GM23338 (cell line): Measurements from ENCODE around the gene SPIRE1. TPM values are rescaled to one million over a fixed set of nuclear protein-coding genes. Genes with fewer than 3 reads are reported as not detected.

Source experiments
- ATAC-seq: fragments of 200-7000 bp; cut with Tn5 transposase; 3 replicates; pipeline ENCODE4 v1.9.1; 2020
- DNase-seq: peaks from one replicate; pipeline ENCODE4 v3.0.0-alpha.2; 2015; ENCODE audit warnings: low spot score
- H2AFZ ChIP-seq: fragments of 200-600 bp; sonication (generic); 2 replicates; pipeline ENCODE4 v1.8.0; 2016; ENCODE audit warnings: antibody characterized with exemption, mild to moderate bottlenecking, moderate library complexity
- H3F3A ChIP-seq: fragments of 200-600 bp; sonication (generic); replicated peaks from 2 replicates; pipeline ENCODE4 v1.8.0; 2017; ENCODE audit warnings: antibody characterized with exemption, mixed run types, low read depth
- H3K27ac ChIP-seq: fragments of 200-600 bp; sonication (generic); 2 replicates; pipeline ENCODE4 v1.6.1; 2016; ENCODE audit warnings: low read depth
- H3K27me3 ChIP-seq: fragments of 200-600 bp; sonication (generic); 2 replicates; pipeline ENCODE4 v1.8.0; 2016; ENCODE audit warnings: mild to moderate bottlenecking, mixed run types, moderate library complexity; ENCODE audit not compliant: insufficient read depth
- H3K36me3 ChIP-seq: fragments of 200-600 bp; sonication (generic); 2 replicates; pipeline ENCODE4 v1.8.0; 2016; ENCODE audit warnings: mild to moderate bottlenecking; ENCODE audit not compliant: insufficient read depth
- H3K4me1 ChIP-seq: fragments of 200-600 bp; sonication (generic); 2 replicates; pipeline ENCODE4 v1.8.0; 2016; ENCODE audit warnings: mild to moderate bottlenecking, moderate library complexity; ENCODE audit not compliant: insufficient read depth
- H3K4me2 ChIP-seq: fragments of 200-600 bp; sonication (generic); 2 replicates; pipeline ENCODE4 v1.7.1; 2017; ENCODE audit warnings: mixed run types
- H3K4me3 ChIP-seq: fragments of 200-600 bp; sonication (generic); 2 replicates; pipeline ENCODE4 v1.6.1; 2016; ENCODE audit warnings: mixed run types
- H3K79me2 ChIP-seq: fragments of 200-600 bp; sonication (generic); replicated peaks from 2 replicates; pipeline ENCODE4 v1.8.0; 2017; ENCODE audit warnings: mild to moderate bottlenecking; ENCODE audit not compliant: insufficient read depth
- H3K9me2 ChIP-seq: fragments of 200-600 bp; sonication (generic); 2 replicates; pipeline ENCODE4 v1.8.0; 2017; ENCODE audit not compliant: insufficient read depth
- H4K20me1 ChIP-seq: fragments of 200-600 bp; sonication (generic); replicated peaks from 2 replicates; pipeline ENCODE4 v1.8.0; 2017; ENCODE audit warnings: mild to moderate bottlenecking; ENCODE audit not compliant: insufficient read depth
- H3K27ac Mint-ChIP-seq: 2 replicates; pipeline ENCODE4 v1.8.0; 2020; ENCODE audit warnings: inconsistent platforms, mild to moderate bottlenecking, moderate library complexity, mixed read lengths
- H3K27me3 Mint-ChIP-seq: 3 replicates; pipeline ENCODE4 v1.8.0; 2022; ENCODE audit warnings: low read depth, mild to moderate bottlenecking, moderate library complexity, mixed read lengths, inconsistent platforms; ENCODE audit not compliant: insufficient read depth, poor library complexity
- H3K36me3 Mint-ChIP-seq: 3 replicates; pipeline ENCODE4 v1.8.0; 2021; ENCODE audit warnings: low read depth, mild to moderate bottlenecking, inconsistent platforms, moderate library complexity, mixed read lengths
- H3K4me1 Mint-ChIP-seq: 3 replicates; pipeline ENCODE4 v1.8.0; 2020; ENCODE audit warnings: mild to moderate bottlenecking, inconsistent platforms, mixed read lengths
- H3K4me3 Mint-ChIP-seq: 3 replicates; pipeline ENCODE4 v1.8.0; 2021; ENCODE audit warnings: moderate library complexity, mild to moderate bottlenecking, inconsistent platforms, mixed read lengths
- H3K9me3 Mint-ChIP-seq: 3 replicates; pipeline ENCODE4 v1.8.0; 2020; ENCODE audit warnings: moderate library complexity, mild to moderate bottlenecking, inconsistent platforms, mixed read lengths
- EZH2 ChIP-seq: fragments of 200-600 bp; sonication (generic); IDR thresholded peaks from one replicate; pipeline ENCODE4 v1.8.0; 2017; ENCODE audit warnings: antibody characterized with exemption, mild to moderate bottlenecking, low read depth; ENCODE audit not compliant: unreplicated experiment
- JUNB ChIP-seq: IDR thresholded peaks from one replicate; pipeline ENCODE4 v1.6.1; 2016; ENCODE audit warnings: antibody characterized with exemption; ENCODE audit not compliant: unreplicated experiment
- POLR2AphosphoS5 ChIP-seq: IDR thresholded peaks from 2 replicates; pipeline ENCODE4 v1.6.1; 2016; ENCODE audit warnings: antibody characterized with exemption, low read depth
- STAT1 ChIP-seq: IDR thresholded peaks from one replicate; pipeline ENCODE4 v1.6.1; 2016; ENCODE audit warnings: antibody characterized with exemption; ENCODE audit not compliant: unreplicated experiment
- ZNF114 ChIP-seq: fragments of 250-450 bp; sonication (Bioruptor Pico); IDR thresholded peaks from 2 replicates; pipeline ENCODE4 v1.5.0; 2020; ENCODE audit warnings: mild to moderate bottlenecking, moderate library complexity
- ZNF331 ChIP-seq: fragments of 250-450 bp; sonication (Bioruptor Pico); IDR thresholded peaks from 2 replicates; pipeline ENCODE4 v1.5.0; 2020; ENCODE audit warnings: low read depth, mild to moderate bottlenecking, moderate library complexity
- polyA plus RNA-seq: library from polyadenylated mRNA; unstranded; fragments of >200 nt; fragmentation: Nextera tagmentation; extraction: Ambion mirVana; gene quantifications from 2 replicates; pipeline ENCODE4 v1.2.1, GENCODE V29; 2016
- total RNA-seq: library from RNA; depleted of rRNA; stranded (reverse); fragments of >200 nt; shearing (Covaris generic); gene quantifications from 2 replicates; pipeline ENCODE4 v1.2.3, GENCODE V29; 2014
- TF ChIP-seq, protein P1 (sequence below), 2 experiments: fragments of 200-600 bp in 1 of 2; sonication (generic) in 1 of 2; conservative IDR thresholded peaks; 2 replicates each; pipeline versions ENCODE4 v1.5.1 to v1.6.1; 2016 to 2017; ENCODE audit warnings: antibody characterized with exemption in 2 of 2, low read depth in 2 of 2, mild to moderate bottlenecking in 2 of 2, moderate library complexity in 1 of 2
- TF ChIP-seq, protein P2 (sequence below): IDR thresholded peaks from one replicate; pipeline ENCODE4 v1.6.1; 2018; ENCODE audit warnings: antibody characterized with exemption; ENCODE audit not compliant: unreplicated experiment

SPIRE1 gene
- total and polyA plus RNA-seq, 2 experiments from 2014 or later, result 2.9 to 15.5 TPM

DNA sequence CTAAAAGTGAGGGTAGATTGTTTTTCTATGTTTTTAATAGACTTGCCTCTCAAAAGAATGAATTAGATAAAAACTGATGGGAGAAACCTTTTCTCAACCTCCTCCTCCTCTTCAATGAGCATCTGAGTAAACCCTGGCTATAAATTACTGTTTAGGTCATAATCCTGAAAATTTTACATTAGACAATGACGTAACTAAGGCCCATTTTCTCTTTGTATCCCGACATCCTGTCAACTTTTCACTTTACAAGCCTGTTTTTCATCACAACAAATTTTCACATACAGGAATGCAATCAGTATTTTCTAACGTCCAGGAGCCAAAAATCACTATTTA is 1.3 kb downstream of the SPIRE1 start (continued):
- TF ChIP-seq EZH2 (no peak), JUNB (no peak)

DNA sequence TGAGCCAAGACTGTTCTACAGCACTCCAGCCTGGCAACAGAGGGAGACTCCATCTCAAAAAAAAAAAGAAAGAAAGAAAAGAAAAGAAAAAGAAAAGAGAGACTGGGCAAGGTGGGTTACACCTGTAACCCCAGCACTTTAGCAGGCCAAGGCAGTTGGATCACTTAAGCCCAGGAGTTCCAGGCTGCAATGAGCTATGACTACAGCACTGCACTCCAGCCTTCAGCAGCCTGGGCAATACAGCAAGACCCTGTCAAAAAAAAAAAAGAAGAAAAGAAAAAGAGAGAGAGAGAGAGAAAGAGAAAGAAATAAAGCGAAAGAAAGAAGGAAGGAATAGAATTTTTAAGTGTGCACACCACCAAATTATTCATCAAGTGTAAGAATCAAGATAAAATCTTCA is 2.9 kb downstream of the SPIRE1 start:
- H3K9me3 Mint-ChIP-seq, result no peaks in the 10 kb centered on the region; the same call in 1 of the 3 replicates
- TF ChIP-seq POLR2AphosphoS5 (no peak), JUNB (no peak), EZH2 (no peak), STAT1 (no peak), ZNF331 (CRISPR knock-in tag) (no peak), ZNF114 (no peak)
- TF ChIP-seq, protein P1, sequence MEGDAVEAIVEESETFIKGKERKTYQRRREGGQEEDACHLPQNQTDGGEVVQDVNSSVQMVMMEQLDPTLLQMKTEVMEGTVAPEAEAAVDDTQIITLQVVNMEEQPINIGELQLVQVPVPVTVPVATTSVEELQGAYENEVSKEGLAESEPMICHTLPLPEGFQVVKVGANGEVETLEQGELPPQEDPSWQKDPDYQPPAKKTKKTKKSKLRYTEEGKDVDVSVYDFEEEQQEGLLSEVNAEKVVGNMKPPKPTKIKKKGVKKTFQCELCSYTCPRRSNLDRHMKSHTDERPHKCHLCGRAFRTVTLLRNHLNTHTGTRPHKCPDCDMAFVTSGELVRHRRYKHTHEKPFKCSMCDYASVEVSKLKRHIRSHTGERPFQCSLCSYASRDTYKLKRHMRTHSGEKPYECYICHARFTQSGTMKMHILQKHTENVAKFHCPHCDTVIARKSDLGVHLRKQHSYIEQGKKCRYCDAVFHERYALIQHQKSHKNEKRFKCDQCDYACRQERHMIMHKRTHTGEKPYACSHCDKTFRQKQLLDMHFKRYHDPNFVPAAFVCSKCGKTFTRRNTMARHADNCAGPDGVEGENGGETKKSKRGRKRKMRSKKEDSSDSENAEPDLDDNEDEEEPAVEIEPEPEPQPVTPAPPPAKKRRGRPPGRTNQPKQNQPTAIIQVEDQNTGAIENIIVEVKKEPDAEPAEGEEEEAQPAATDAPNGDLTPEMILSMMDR (conservative IDR thresholded peaks at IDR 0.05; ENCODE audit: low read depth in 2 of 2), result no peak
- TF ChIP-seq, protein P2, sequence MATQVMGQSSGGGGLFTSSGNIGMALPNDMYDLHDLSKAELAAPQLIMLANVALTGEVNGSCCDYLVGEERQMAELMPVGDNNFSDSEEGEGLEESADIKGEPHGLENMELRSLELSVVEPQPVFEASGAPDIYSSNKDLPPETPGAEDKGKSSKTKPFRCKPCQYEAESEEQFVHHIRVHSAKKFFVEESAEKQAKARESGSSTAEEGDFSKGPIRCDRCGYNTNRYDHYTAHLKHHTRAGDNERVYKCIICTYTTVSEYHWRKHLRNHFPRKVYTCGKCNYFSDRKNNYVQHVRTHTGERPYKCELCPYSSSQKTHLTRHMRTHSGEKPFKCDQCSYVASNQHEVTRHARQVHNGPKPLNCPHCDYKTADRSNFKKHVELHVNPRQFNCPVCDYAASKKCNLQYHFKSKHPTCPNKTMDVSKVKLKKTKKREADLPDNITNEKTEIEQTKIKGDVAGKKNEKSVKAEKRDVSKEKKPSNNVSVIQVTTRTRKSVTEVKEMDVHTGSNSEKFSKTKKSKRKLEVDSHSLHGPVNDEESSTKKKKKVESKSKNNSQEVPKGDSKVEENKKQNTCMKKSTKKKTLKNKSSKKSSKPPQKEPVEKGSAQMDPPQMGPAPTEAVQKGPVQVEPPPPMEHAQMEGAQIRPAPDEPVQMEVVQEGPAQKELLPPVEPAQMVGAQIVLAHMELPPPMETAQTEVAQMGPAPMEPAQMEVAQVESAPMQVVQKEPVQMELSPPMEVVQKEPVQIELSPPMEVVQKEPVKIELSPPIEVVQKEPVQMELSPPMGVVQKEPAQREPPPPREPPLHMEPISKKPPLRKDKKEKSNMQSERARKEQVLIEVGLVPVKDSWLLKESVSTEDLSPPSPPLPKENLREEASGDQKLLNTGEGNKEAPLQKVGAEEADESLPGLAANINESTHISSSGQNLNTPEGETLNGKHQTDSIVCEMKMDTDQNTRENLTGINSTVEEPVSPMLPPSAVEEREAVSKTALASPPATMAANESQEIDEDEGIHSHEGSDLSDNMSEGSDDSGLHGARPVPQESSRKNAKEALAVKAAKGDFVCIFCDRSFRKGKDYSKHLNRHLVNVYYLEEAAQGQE, result no peak
- H3K27me3 ChIP-seq, result peaks cover 21% of the 10 kb centered on the region
- H3K79me2 ChIP-seq, result peaks cover 43% of the 10 kb centered on the region
- H3K36me3 ChIP-seq, result no peaks in the 10 kb centered on the region
- H3K4me2 ChIP-seq, result no peak overlapping the region
- no peak overlapping the region for H3K4me3 Mint-ChIP-seq
- H3K27me3 Mint-ChIP-seq, result peaks cover 26% of the 10 kb centered on the region
- DNase-seq (no peak), ATAC-seq (no peak)
- no peaks in the 10 kb centered on the region for H3K9me2 ChIP-seq
- H3K4me1 Mint-ChIP-seq, result peaks cover 39% of the 10 kb centered on the region
- H3K4me1 ChIP-seq, result peaks cover 25% of the 10 kb centered on the region
- no peak overlapping the region for H3K27ac Mint-ChIP-seq
- peaks cover 5% of the 10 kb centered on the region; the same call in 1 of the 2 replicates for H4K20me1 ChIP-seq
- peaks cover 7% of the 10 kb centered on the region for H3F3A ChIP-seq
- no peak overlapping the region for H2AFZ ChIP-seq
- no peak overlapping the region for H3K27ac ChIP-seq
- H3K4me3 ChIP-seq, result no peak overlapping the region
- H3K36me3 Mint-ChIP-seq, result peaks cover 3% of the 10 kb centered on the region; the same call in 1 of the 3 replicates

DNA sequence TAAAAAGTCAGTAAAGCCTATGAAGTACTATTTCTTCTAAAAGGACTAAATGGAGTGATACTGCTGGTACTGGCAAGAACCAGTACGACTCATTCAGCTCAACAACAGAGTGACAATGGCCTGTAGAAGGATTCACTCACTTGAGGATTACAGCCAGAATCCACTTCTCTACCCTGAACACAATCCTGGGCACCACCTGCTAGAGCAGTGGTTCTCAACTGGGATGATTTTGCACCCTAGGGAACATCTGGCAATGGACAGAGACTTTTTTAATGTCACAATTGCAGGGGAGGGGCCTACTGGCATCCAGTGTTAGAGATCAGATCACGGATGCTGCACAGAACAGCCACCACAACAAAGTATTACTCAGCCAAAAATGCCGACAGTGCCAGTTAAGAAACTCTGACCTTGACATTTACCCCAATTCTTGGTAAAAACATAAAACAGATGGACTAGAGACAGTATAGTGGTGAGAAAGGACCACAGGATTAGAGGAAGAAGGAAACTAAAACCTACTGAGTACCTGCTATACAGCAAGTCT is 5.0 kb downstream of the SPIRE1 start:
- Histone ChIP-seq H3K36me3 (no peaks in the 10 kb centered on the region), H3K27ac (no peak overlapping the region), H4K20me1 (peaks cover 5% of the 10 kb centered on the region; the same call in 1 of the 2 replicates), H3K4me1 (peaks cover 31% of the 10 kb centered on the region), H3K27me3 (peaks cover 21% of the 10 kb centered on the region), H3K9me2 (no peaks in the 10 kb centered on the region), H3K4me2 (no peak overlapping the region), H3F3A (peaks cover 3% of the 10 kb centered on the region; the same call in 1 of the 2 replicates), H3K4me3 (no peak overlapping the region), H2AFZ (no peak overlapping the region), H3K79me2 (peaks cover 50% of the 10 kb centered on the region)
- 0 out of 2 replicates have a peak overlapping the region, but pooled peaks have one; percentile 13 for H3K27ac Mint-ChIP-seq
- H3K27me3 Mint-ChIP-seq, result peaks cover 19% of the 10 kb centered on the region
- TF ChIP-seq STAT1 (no peak), POLR2AphosphoS5 (no peak), JUNB (no peak)
- TF ChIP-seq, protein P1 (conservative IDR thresholded peaks at IDR 0.05; ENCODE audit: low read depth in 2 of 2), result no peak
- peaks cover 32% of the 10 kb centered on the region for H3K4me1 Mint-ChIP-seq
- no peak overlapping the region for H3K4me3 Mint-ChIP-seq
- DNase-seq (no peak), ATAC-seq (no peak)
- H3K9me3 Mint-ChIP-seq, result no peaks in the 10 kb centered on the region; the same call in 2 of the 3 replicates
- no peaks in the 10 kb centered on the region for H3K36me3 Mint-ChIP-seq
